ENCODE data around the gene BAG2. TPM values are rescaled to one million over a fixed set of nuclear protein-coding genes. Genes with fewer than 3 reads are reported as not detected.

Gene BAG2
- 4.3 TPM for polyA plus RNA-seq
- long read RNA-seq, donor 1, full-length matches to known transcripts, result 2 of 7 reads
- long read RNA-seq, donor 1, partial matches to known transcripts, result 5 of 7 reads
- long read RNA-seq, donor 1, other reads (novel, unspliced or antisense), result 0 of 7 reads
- long read RNA-seq, donor 2, full-length matches to known transcripts, result 6 of 6 reads
- long read RNA-seq, donor 2, partial matches to known transcripts, result 0 of 6 reads
- long read RNA-seq, donor 2, other reads (novel, unspliced or antisense), result 0 of 6 reads
- long read RNA-seq, donor 3, full-length matches to known transcripts, result 2 of 7 reads
- long read RNA-seq, donor 3, partial matches to known transcripts, result 0 of 7 reads
- long read RNA-seq, donor 3, other reads (novel, unspliced or antisense), result 5 of 7 reads
- long read RNA-seq, donor 4, result 0 reads
- long read RNA-seq, donor 5, full-length matches to known transcripts, result 7 of 19 reads
- long read RNA-seq, donor 5, partial matches to known transcripts, result 7 of 19 reads
- long read RNA-seq, donor 5, other reads (novel, unspliced or antisense), result 5 of 19 reads
- long read RNA-seq, donor 6, full-length matches to known transcripts, result 5 of 14 reads
- long read RNA-seq, donor 6, partial matches to known transcripts, result 9 of 14 reads
- long read RNA-seq, donor 6, other reads (novel, unspliced or antisense), result 0 of 14 reads
- long read RNA-seq, donor 7, full-length matches to known transcripts, result 10 of 10 reads
- long read RNA-seq, donor 7, partial matches to known transcripts, result 0 of 10 reads
- long read RNA-seq, donor 7, other reads (novel, unspliced or antisense), result 0 of 10 reads
- long read RNA-seq, donor 8, full-length matches to known transcripts, result 6 of 15 reads
- long read RNA-seq, donor 8, partial matches to known transcripts, result 0 of 15 reads
- long read RNA-seq, donor 8, other reads (novel, unspliced or antisense), result 9 of 15 reads
- long read RNA-seq, donor 9, full-length matches to known transcripts, result 7 of 7 reads
- long read RNA-seq, donor 9, partial matches to known transcripts, result 0 of 7 reads
- long read RNA-seq, donor 9, other reads (novel, unspliced or antisense), result 0 of 7 reads
- long read RNA-seq, donor 10, full-length matches to known transcripts, result 7 of 7 reads
- long read RNA-seq, donor 10, partial matches to known transcripts, result 0 of 7 reads
- long read RNA-seq, donor 10, other reads (novel, unspliced or antisense), result 0 of 7 reads
- long read RNA-seq, donor 11, full-length matches to known transcripts, result 8 of 8 reads
- long read RNA-seq, donor 11, partial matches to known transcripts, result 0 of 8 reads
- long read RNA-seq, donor 11, other reads (novel, unspliced or antisense), result 0 of 8 reads

GRCh38 chr6:57172136-57173055, at the start of gene BAG2:
Gene BAG2, plus strand, starts transcription at chr6:57172326. Its CDS starts 372 bp downstream, at chr6:57172698.
- Histone ChIP-seq H3K4me1 (ENCODE audit: control insufficient read depth, insufficient read depth, low read length) (peaks cover 5% of the 10 kb centered on the region), H3K4me3 (ENCODE audit: low read length) (peak within 1 kb of the TSS; percentile 48), H3K27ac (ENCODE audit: low read length) (peak within 1 kb of the TSS; percentile 27), H3K36me3 (ENCODE audit: control insufficient read depth, insufficient read depth, low read length) (no peaks in the 10 kb centered on the region), H3K9me3 (ENCODE audit: control insufficient read depth, low read depth, low read length) (no peaks in the 10 kb centered on the region), H3K27me3 (ENCODE audit: control insufficient read depth, insufficient read depth, low read length) (peaks cover 14% of the 10 kb centered on the region)
- WGBS (ENCODE audit: insufficient coverage, low lambda C conversion rate), result no CpG with 5 or more reads among the region's 97 CpGs
- peak; percentile 60 to 81 for DNase-seq

DNA sequence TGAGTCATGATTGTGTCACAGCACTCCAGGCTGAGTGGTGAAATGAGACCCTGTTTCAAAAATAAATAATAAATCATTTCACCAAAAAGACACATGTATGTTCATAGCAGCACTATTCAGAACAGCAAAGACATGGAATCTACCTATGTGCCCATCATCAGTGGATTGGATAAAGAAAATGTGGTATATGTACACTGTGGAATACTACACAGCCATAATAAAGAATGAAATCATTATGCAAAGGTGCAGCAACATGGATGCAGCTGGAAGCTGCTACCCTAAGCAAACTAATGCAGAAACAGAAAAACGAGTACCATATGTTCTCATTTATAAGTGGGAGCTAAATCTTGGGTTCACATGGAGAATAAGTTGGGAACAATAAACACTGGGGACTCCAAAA, 49.0 kb upstream of the BAG2 start:
- peaks cover 7% of the 10 kb centered on the region for H3K36me3 ChIP-seq (ENCODE audit: control insufficient read depth, insufficient read depth, low read length)
- peaks cover 2% of the 10 kb centered on the region for H3K9me3 ChIP-seq (ENCODE audit: control insufficient read depth, low read depth, low read length)
- H3K4me3 ChIP-seq (ENCODE audit: low read length), result no peak overlapping the region
- H3K27ac ChIP-seq (ENCODE audit: low read length), result no peak overlapping the region
- 100% methylated on average over 1 of the region's 1 CpG for WGBS (ENCODE audit: insufficient coverage, low lambda C conversion rate)
- no peak for DNase-seq
- H3K4me1 ChIP-seq (ENCODE audit: control insufficient read depth, insufficient read depth, low read length), result no peaks in the 10 kb centered on the region
- no peaks in the 10 kb centered on the region for H3K27me3 ChIP-seq (ENCODE audit: control insufficient read depth, insufficient read depth, low read length)

GRCh38 chr6:57127763-57128162, 44.4 kb upstream of the BAG2 start:
- H3K27me3 ChIP-seq (ENCODE audit: control insufficient read depth, insufficient read depth, low read length), result no peaks in the 10 kb centered on the region
- H3K9me3 ChIP-seq (ENCODE audit: control insufficient read depth, low read depth, low read length), result no peaks in the 10 kb centered on the region
- no peak for DNase-seq
- H3K36me3 ChIP-seq (ENCODE audit: control insufficient read depth, insufficient read depth, low read length), result peaks cover 8% of the 10 kb centered on the region
- no peak overlapping the region for H3K27ac ChIP-seq (ENCODE audit: low read length)
- no peaks in the 10 kb centered on the region for H3K4me1 ChIP-seq (ENCODE audit: control insufficient read depth, insufficient read depth, low read length)
- no peak overlapping the region for H3K4me3 ChIP-seq (ENCODE audit: low read length)

DNA sequence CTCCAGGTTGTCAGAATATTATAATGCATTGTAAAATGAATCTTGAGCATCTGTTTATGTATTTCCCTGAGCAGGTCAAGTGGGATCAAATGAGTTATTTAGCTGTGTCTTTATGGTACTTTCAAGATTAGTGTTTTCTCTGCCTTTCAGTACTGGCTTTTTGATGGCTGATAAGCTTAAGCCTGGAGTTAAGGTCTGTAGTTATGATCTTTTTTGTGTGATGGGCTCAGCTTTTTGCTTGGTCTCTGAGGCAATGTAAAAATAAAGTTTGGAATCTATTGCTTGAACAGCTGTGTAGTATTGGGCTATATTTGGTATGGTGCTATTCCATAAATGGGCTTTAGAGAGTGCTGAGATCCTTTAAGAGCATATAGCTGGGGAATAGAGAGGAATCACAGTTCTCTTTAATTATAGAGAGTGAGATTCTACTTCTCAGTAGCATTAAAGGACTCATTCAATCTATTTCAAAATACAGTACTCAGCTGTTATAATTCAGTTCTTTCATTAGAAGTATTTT, 41.4 kb upstream of the BAG2 start:
- no peaks in the 10 kb centered on the region for H3K27me3 ChIP-seq (ENCODE audit: control insufficient read depth, insufficient read depth, low read length)
- H3K4me3 ChIP-seq (ENCODE audit: low read length), result no peak overlapping the region
- no peaks in the 10 kb centered on the region for H3K4me1 ChIP-seq (ENCODE audit: control insufficient read depth, insufficient read depth, low read length)
- DNase-seq, result peak in 1 of 2 donors; percentile 3
- no peaks in the 10 kb centered on the region for H3K9me3 ChIP-seq (ENCODE audit: control insufficient read depth, low read depth, low read length)
- peaks cover 14% of the 10 kb centered on the region for H3K36me3 ChIP-seq (ENCODE audit: control insufficient read depth, insufficient read depth, low read length)
- no peak overlapping the region for H3K27ac ChIP-seq (ENCODE audit: low read length)

- Histone ChIP-seq H3K27me3 (ENCODE audit: control insufficient read depth, insufficient read depth, low read length) (no peaks in the 10 kb centered on the region), H3K9me3 (ENCODE audit: control insufficient read depth, low read depth, low read length) (no peaks in the 10 kb centered on the region), H3K4me1 (ENCODE audit: control insufficient read depth, insufficient read depth, low read length) (no peaks in the 10 kb centered on the region), H3K36me3 (ENCODE audit: control insufficient read depth, insufficient read depth, low read length) (peaks cover 19% of the 10 kb centered on the region), H3K27ac (ENCODE audit: low read length) (no peak overlapping the region), H3K4me3 (ENCODE audit: low read length) (no peak overlapping the region)
- no CpG with 5 or more reads among the region's 1 CpG for WGBS (ENCODE audit: insufficient coverage, low lambda C conversion rate)
- DNase-seq, result no peak
These were observed 37.2 kb upstream of the BAG2 start for GRCh38 chr6:57134954-57135353.

GRCh38 chr6:57135885-57136284, 36.2 kb upstream of the BAG2 start:
- no peaks in the 10 kb centered on the region for H3K27me3 ChIP-seq (ENCODE audit: control insufficient read depth, insufficient read depth, low read length)
- peaks cover 19% of the 10 kb centered on the region for H3K36me3 ChIP-seq (ENCODE audit: control insufficient read depth, insufficient read depth, low read length)
- H3K4me3 ChIP-seq (ENCODE audit: low read length), result no peak overlapping the region
- no peak overlapping the region for H3K27ac ChIP-seq (ENCODE audit: low read length)
- H3K4me1 ChIP-seq (ENCODE audit: control insufficient read depth, insufficient read depth, low read length), result no peaks in the 10 kb centered on the region
- WGBS (ENCODE audit: insufficient coverage, low lambda C conversion rate), result no CpG with 5 or more reads among the region's 1 CpG
- H3K9me3 ChIP-seq (ENCODE audit: control insufficient read depth, low read depth, low read length), result no peaks in the 10 kb centered on the region
- DNase-seq, result no peak

DNA sequence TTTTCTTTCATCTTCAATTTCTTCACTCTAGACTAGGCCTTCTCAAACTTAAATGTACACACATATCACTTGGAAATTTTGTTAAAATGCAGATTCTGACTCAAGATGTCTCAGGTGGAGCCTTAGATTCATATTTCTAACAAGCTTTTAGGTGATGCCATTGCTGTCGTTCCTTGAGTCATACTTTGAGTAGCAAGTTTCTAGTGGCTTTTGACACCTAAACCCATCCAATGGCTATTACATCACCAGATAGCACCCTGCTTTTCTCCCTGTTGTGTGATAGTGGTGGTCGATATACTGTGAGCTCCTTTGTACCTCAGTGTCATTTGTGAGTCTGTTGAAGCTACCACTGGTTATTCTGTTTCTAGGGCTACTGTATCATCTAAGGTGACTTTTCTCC, 34.8 kb upstream of the BAG2 start:
- peaks cover 25% of the 10 kb centered on the region for H3K36me3 ChIP-seq (ENCODE audit: control insufficient read depth, insufficient read depth, low read length)
- H3K4me1 ChIP-seq (ENCODE audit: control insufficient read depth, insufficient read depth, low read length), result no peaks in the 10 kb centered on the region
- DNase-seq, result no peak
- H3K9me3 ChIP-seq (ENCODE audit: control insufficient read depth, low read depth, low read length), result no peaks in the 10 kb centered on the region
- no peak overlapping the region for H3K4me3 ChIP-seq (ENCODE audit: low read length)
- no peaks in the 10 kb centered on the region for H3K27me3 ChIP-seq (ENCODE audit: control insufficient read depth, insufficient read depth, low read length)
- H3K27ac ChIP-seq (ENCODE audit: low read length), result no peak overlapping the region
- no CpG with 5 or more reads among the region's 2 CpGs for WGBS (ENCODE audit: insufficient coverage, low lambda C conversion rate)

GRCh38 chr6:57138026-57138425, 34.1 kb upstream of the BAG2 start:
- WGBS (ENCODE audit: insufficient coverage, low lambda C conversion rate), result 100% methylated on average over 4 of the region's 11 CpGs
- H3K27ac ChIP-seq (ENCODE audit: low read length), result no peak overlapping the region
- H3K4me1 ChIP-seq (ENCODE audit: control insufficient read depth, insufficient read depth, low read length), result no peaks in the 10 kb centered on the region
- no peak for DNase-seq
- no peaks in the 10 kb centered on the region for H3K27me3 ChIP-seq (ENCODE audit: control insufficient read depth, insufficient read depth, low read length)
- H3K4me3 ChIP-seq (ENCODE audit: low read length), result no peak overlapping the region
- H3K9me3 ChIP-seq (ENCODE audit: control insufficient read depth, low read depth, low read length), result no peaks in the 10 kb centered on the region
- H3K36me3 ChIP-seq (ENCODE audit: control insufficient read depth, insufficient read depth, low read length), result peaks cover 23% of the 10 kb centered on the region

- Histone ChIP-seq H3K4me3 (ENCODE audit: low read length) (no peak overlapping the region), H3K27me3 (ENCODE audit: control insufficient read depth, insufficient read depth, low read length) (no peaks in the 10 kb centered on the region), H3K4me1 (ENCODE audit: control insufficient read depth, insufficient read depth, low read length) (no peaks in the 10 kb centered on the region), H3K36me3 (ENCODE audit: control insufficient read depth, insufficient read depth, low read length) (peaks cover 16% of the 10 kb centered on the region), H3K9me3 (ENCODE audit: control insufficient read depth, low read depth, low read length) (no peaks in the 10 kb centered on the region), H3K27ac (ENCODE audit: low read length) (no peak overlapping the region)
- no peak for DNase-seq
- 83% methylated on average over 3 of the region's 4 CpGs for WGBS (ENCODE audit: insufficient coverage, low lambda C conversion rate)
These were observed 30.5 kb upstream of the BAG2 start for GRCh38 chr6:57141451-57142177.
